H1 (cell line): ENCODE results near the gene HTD2. TPM values are rescaled to one million over a fixed set of nuclear protein-coding genes. Genes with fewer than 3 reads are reported as not detected.

Experiments used
- CTCF ChIA-PET: fragments of 300-600 bp; sonication (Branson Sonifier 250); formaldehyde crosslinking; loops from one replicate; lab custom pipeline; 2021; ENCODE audit not compliant: partially characterized antibody; lab: Charles Lee
- POLR2A ChIA-PET: fragments of 300-600 bp; sonication (Branson Sonifier 250); formaldehyde crosslinking; loops from one replicate; lab custom pipeline; 2021; ENCODE audit warnings: inconsistent platforms; ENCODE audit not compliant: partially characterized antibody; lab: Charles Lee
- DNase-seq, 2 experiments: peaks; one replicate each; pipeline versions ENCODE4 v3.0.0 to v3.0.0-alpha.2; 2010 to 2022; ENCODE audit warnings: low spot score in 2 of 2, low read depth in 1 of 2, mixed read lengths in 1 of 2
- FAIRE-seq: peaks from 2 replicates; lab custom pipeline; 2011; peaks lifted over from hg19 to GRCh38; lab: Jason Lieb, UNC
- H2AFZ ChIP-seq: 2 replicates; pipeline ENCODE4 v1.8.1; 2012; ENCODE audit warnings: low read length, inconsistent platforms
- H2AK5ac ChIP-seq: 2 replicates; pipeline ENCODE4 v1.6.1; 2013; ENCODE audit warnings: low read depth, low read length
- H2BK120ac ChIP-seq: replicated peaks from 2 replicates; pipeline ENCODE3; 2013; ENCODE audit warnings: low read depth, low read length, inconsistent platforms
- H2BK12ac ChIP-seq: 2 replicates; pipeline ENCODE4 v1.6.1; 2013; ENCODE audit warnings: low read depth, low read length
- H2BK15ac ChIP-seq: 2 replicates; pipeline ENCODE4 v1.6.1; 2013; ENCODE audit warnings: low read length
- H2BK20ac ChIP-seq: 2 replicates; pipeline ENCODE4 v1.6.1; 2013; ENCODE audit warnings: low read length
- H2BK5ac ChIP-seq: 2 replicates; pipeline ENCODE4 v1.6.1; 2013; ENCODE audit warnings: low read depth, low read length
- H3K14ac ChIP-seq: 2 replicates; pipeline ENCODE4 v1.6.1; 2013; ENCODE audit warnings: inconsistent platforms; ENCODE audit not compliant: insufficient read length
- H3K18ac ChIP-seq: 2 replicates; pipeline ENCODE4 v1.6.1; 2013; ENCODE audit warnings: low read length; ENCODE audit errors: extremely low read depth
- H3K23ac ChIP-seq: 2 replicates; pipeline ENCODE4 v1.6.1; 2013; ENCODE audit warnings: inconsistent platforms; ENCODE audit not compliant: insufficient read length
- H3K23me2 ChIP-seq: 2 replicates; pipeline ENCODE4 v1.6.1; 2013; ENCODE audit warnings: low read depth, low read length
- H3K27ac ChIP-seq: 2 replicates; pipeline ENCODE4 v1.6.1; 2011; ENCODE audit warnings: low read depth, low read length, inconsistent platforms
- H3K27me3 ChIP-seq, 4 experiments: replicated peaks in 1 of 4; 1 replicate in 1 of 4; 2 replicates in 3 of 4; pipeline versions ENCODE4 v1.6.1 to v1.8.1; 2011 to 2013; ENCODE audit warnings: low read length in 3 of 4, mild to moderate bottlenecking in 3 of 4, inconsistent platforms in 2 of 4, mixed read lengths in 2 of 4, moderate library complexity in 1 of 4; ENCODE audit not compliant: control insufficient read depth in 3 of 4, insufficient read depth in 3 of 4; ENCODE audit errors: extremely low read depth in 1 of 4
- H3K36me3 ChIP-seq, 4 experiments: 2 replicates each; pipeline versions ENCODE4 v1.6.1 to v1.8.1; 2011 to 2013; ENCODE audit warnings: mild to moderate bottlenecking in 4 of 4, low read length in 3 of 4, moderate library complexity in 2 of 4, control low read depth in 1 of 4, inconsistent platforms in 1 of 4; ENCODE audit not compliant: insufficient read depth in 4 of 4, control insufficient read depth in 2 of 4
- H3K4ac ChIP-seq: replicated peaks from 2 replicates; pipeline ENCODE3; 2013; ENCODE audit warnings: low read length, low read depth, mixed read lengths, inconsistent platforms; ENCODE audit not compliant: insufficient read length
- H3K4me1 ChIP-seq, 4 experiments: replicated peaks in 1 of 4; 1 replicate in 1 of 4; 2 replicates in 3 of 4; pipeline versions ENCODE4 v1.6.1 to v1.8.1; 2011 to 2013; ENCODE audit warnings: low read length in 3 of 4, inconsistent platforms in 2 of 4, mixed read lengths in 1 of 4; ENCODE audit not compliant: insufficient read depth in 4 of 4, control insufficient read depth in 3 of 4
- H3K4me2 ChIP-seq, 2 experiments: 2 replicates each; pipeline versions ENCODE4 v1.6.1 to v1.8.1; 2011 to 2013; ENCODE audit warnings: low read depth in 2 of 2, low read length in 2 of 2, control low read depth in 1 of 2, inconsistent platforms in 1 of 2, mild to moderate bottlenecking in 1 of 2; ENCODE audit not compliant: insufficient read depth in 1 of 2
- H3K4me3 ChIP-seq, 4 experiments: fragments of 200-600, 300-600 bp in 1 of 4; sonication (generic), shearing (Covaris generic), sonication (Bioruptor Twin) in 1 of 4; 2 replicates each; pipeline versions ENCODE4 v1.5.1 to v1.8.1; 2011 to 2016; ENCODE audit warnings: low read length in 4 of 4, low read depth in 3 of 4, control low read depth in 2 of 4, inconsistent platforms in 2 of 4, mild to moderate bottlenecking in 2 of 4, mixed read lengths in 1 of 4, moderate library complexity in 1 of 4; ENCODE audit not compliant: insufficient read depth in 2 of 4; ENCODE audit errors: extremely low read depth in 1 of 4
- H3K56ac ChIP-seq: replicated peaks from 2 replicates; pipeline ENCODE3; 2013; ENCODE audit warnings: low read depth, mild to moderate bottlenecking, mixed read lengths, low read length, inconsistent platforms; ENCODE audit not compliant: insufficient read length
- H3K79me1 ChIP-seq: 2 replicates; pipeline ENCODE4 v1.6.1; 2013; ENCODE audit warnings: low read depth, low read length, control low read depth
- H3K79me2 ChIP-seq, 2 experiments: 2 replicates each; pipeline versions ENCODE4 v1.6.1 to v1.8.1; 2012 to 2013; ENCODE audit warnings: low read length in 2 of 2, mild to moderate bottlenecking in 2 of 2, inconsistent platforms in 1 of 2; ENCODE audit not compliant: insufficient read depth in 2 of 2, control insufficient read depth in 1 of 2
- H3K9ac ChIP-seq, 4 experiments: replicated peaks in 1 of 4; 1 replicate in 1 of 4; 2 replicates in 3 of 4; pipeline versions ENCODE4 v1.6.1 to v1.8.1; 2011 to 2013; ENCODE audit warnings: low read depth in 3 of 4, low read length in 3 of 4, control low read depth in 2 of 4, mild to moderate bottlenecking in 2 of 4, moderate library complexity in 2 of 4, inconsistent platforms in 1 of 4; ENCODE audit errors: extremely low read depth in 1 of 4
- H3K9me3 ChIP-seq, 2 experiments: 2 replicates each; pipeline versions ENCODE4 v1.6.1 to v1.8.1; 2012 to 2013; ENCODE audit warnings: mild to moderate bottlenecking in 2 of 2, moderate library complexity in 2 of 2, control low read depth in 1 of 2, inconsistent platforms in 1 of 2, low read depth in 1 of 2, low read length in 1 of 2, mixed read lengths in 1 of 2; ENCODE audit not compliant: insufficient read depth in 2 of 2
- H4K20me1 ChIP-seq, 2 experiments: replicated peaks in 1 of 2; 2 replicates each; pipeline versions ENCODE3 to v1.8.1; 2011 to 2013; ENCODE audit warnings: inconsistent platforms in 2 of 2, low read length in 2 of 2, mild to moderate bottlenecking in 1 of 2; ENCODE audit not compliant: insufficient read depth in 2 of 2, control insufficient read depth in 1 of 2
- H4K5ac ChIP-seq: 2 replicates; pipeline ENCODE4 v1.6.1; 2013; ENCODE audit warnings: low read length, low read depth, mixed read lengths, inconsistent platforms; ENCODE audit not compliant: insufficient read length
- H4K8ac ChIP-seq: 2 replicates; pipeline ENCODE4 v1.8.0; 2013; ENCODE audit warnings: mild to moderate bottlenecking, moderate library complexity, low read length, inconsistent platforms; ENCODE audit not compliant: insufficient read depth; ENCODE audit errors: extremely low read depth
- H4K91ac ChIP-seq: replicated peaks from 2 replicates; pipeline ENCODE3; 2013; ENCODE audit warnings: low read length, mixed read lengths, inconsistent platforms; ENCODE audit not compliant: insufficient read length
- ASH2L ChIP-seq: fragments of 200-600, 300-600 bp; sonication (generic); IDR thresholded peaks from one replicate; pipeline ENCODE4 v1.7.1; 2017; ENCODE audit warnings: low read length
- BACH1 ChIP-seq: IDR thresholded peaks from 2 replicates; pipeline ENCODE4 v1.6.1; 2012; ENCODE audit warnings: low read length, improper control_type of control experiment
- CBX5 ChIP-seq: fragments of 300-800, 300-1000 bp; sonication (generic); IDR thresholded peaks from 2 replicates; pipeline ENCODE4 v1.7.1; 2016; ENCODE audit warnings: antibody characterized with exemption, low read length, low read depth
- CTCF ChIP-seq, 3 experiments: IDR thresholded peaks; 1 replicate in 2 of 3; 2 replicates in 1 of 3; pipeline versions ENCODE4 v1.5.1 to v1.6.1; 2011; ENCODE audit warnings: low read length in 3 of 3, mild to moderate bottlenecking in 3 of 3, inconsistent platforms in 2 of 3, low read depth in 1 of 3, moderate library complexity in 1 of 3; ENCODE audit not compliant: insufficient read depth in 1 of 3; ENCODE audit errors: control extremely low read depth in 1 of 3
- EZH2 ChIP-seq: fragments of 200-600 bp; sonication (generic); IDR thresholded peaks from 2 replicates; pipeline ENCODE4 v1.7.1; 2012; ENCODE audit warnings: low read depth, mild to moderate bottlenecking, moderate library complexity, low read length, inconsistent platforms; ENCODE audit not compliant: severe bottlenecking
- KDM1A ChIP-seq: fragments of 200-600, 300-600 bp; sonication (generic); IDR thresholded peaks from 2 replicates; pipeline ENCODE4 v1.7.1; 2016; ENCODE audit warnings: mild to moderate bottlenecking, low read length, borderline replicate concordance
- POLR2A ChIP-seq, 2 experiments: IDR thresholded peaks; 1 replicate in 1 of 2; 2 replicates in 1 of 2; pipeline ENCODE4 v1.6.1; 2011; ENCODE audit warnings: low read depth in 2 of 2, low read length in 2 of 2, mild to moderate bottlenecking in 2 of 2; ENCODE audit errors: control extremely low read depth in 1 of 2
- POLR2AphosphoS5 ChIP-seq: IDR thresholded peaks from 2 replicates; pipeline ENCODE4 v1.6.1; 2011; ENCODE audit warnings: low read depth, low read length
- RAD21 ChIP-seq, 2 experiments: IDR thresholded peaks in 1 of 2; conservative IDR thresholded peaks in 1 of 2; 2 replicates each; pipeline ENCODE4 v1.6.1; 2011; ENCODE audit warnings: low read depth in 2 of 2, low read length in 2 of 2, improper control_type of control experiment in 1 of 2, inconsistent platforms in 1 of 2, mild to moderate bottlenecking in 1 of 2, moderate library complexity in 1 of 2
- SP1 ChIP-seq: IDR thresholded peaks from 2 replicates; pipeline ENCODE4 v1.6.1; 2011; ENCODE audit warnings: low read depth, low read length
- WGBS, 2 experiments: shearing (Covaris generic) in 1 of 2; methylation state at CpG; one replicate each; pipeline versions ENCODE4 v1.1.6 to v1.1.7; 2013 to 2015; ENCODE audit warnings: low lambda C conversion rate in 2 of 2, mixed read lengths in 2 of 2, inconsistent platforms in 1 of 2, low coverage in 1 of 2, missing lambda C conversion rate in 1 of 2; ENCODE audit not compliant: insufficient replicate concordance in 2 of 2, insufficient coverage in 1 of 2, insufficient read length in 1 of 2; ENCODE audit errors: extremely low coverage in 1 of 2, missing lambda C conversion rate in 1 of 2; 5-methylcytosine and 5-hydroxymethylcytosine counted together
- polyA plus RNA-seq, 7 experiments: library from polyadenylated mRNA; depleted of rRNA in 3 of 7; stranded (reverse) in 5 of 7; unstranded in 2 of 7; fragments of >200 nt in 5 of 7; fragments of 200-250 nt in 2 of 7; gene quantifications; 1 replicate in 5 of 7; 2 replicates in 1 of 7; 4 replicates in 1 of 7; pipeline versions ENCODE4 v1.2.1 to v1.2.3, GENCODE V29; 2011 to 2013; ENCODE audit warnings: missing spikeins in 2 of 7, mixed read lengths in 2 of 7
- total RNA-seq: library from RNA; stranded (reverse); fragmentation: NEBNext Ultra II Directional; extraction: Animal tissue kit (Norgen Biotek cat#: 25700); gene quantifications from 2 replicates; pipeline ENCODE4 v1.2.1, GENCODE V29; 2021

HTD2 gene
- total and polyA plus RNA-seq, 2 of the 8 experiments (the other 6 are each of a cell fraction or from before 2014, with no cell fraction given): 8.8 to 10.8 TPM

GRCh38 chr3:58307639-58308215 is 1.4 kb downstream of the HTD2 start:
- H3K27me3 ChIP-seq: no peaks in the 10 kb centered on the region
- no peak overlapping the region for H4K91ac ChIP-seq
- H3K56ac ChIP-seq: no peak overlapping the region
- H3K14ac ChIP-seq: no peak overlapping the region
- H3K27ac ChIP-seq: no peak overlapping the region
- peaks cover 8 to 28% (median 22%) of the 10 kb centered on the region in 4 experiments for H3K36me3 ChIP-seq
- peaks cover 5% of the 10 kb centered on the region; the same call in 1 of the 2 replicates for H3K23me2 ChIP-seq
- H4K5ac ChIP-seq: no peak overlapping the region
- H4K8ac ChIP-seq: no peak overlapping the region; the same call in 1 of the 2 replicates
- H3K4ac ChIP-seq: no peak overlapping the region
- H2BK12ac ChIP-seq: no peak overlapping the region
- H3K4me3 ChIP-seq: peak overlapping the region in 3 of 4 experiments; percentile 92 to 95 (median 94); a peak in 6 of 8 replicates
- H2BK15ac ChIP-seq: no peak overlapping the region
- no peak overlapping the region for H2BK20ac ChIP-seq
- WGBS, 2 experiments: 77% methylated on average over 10 of the region's 10 CpGs; no CpG with 5 or more reads in 1 of the 2 experiments
- H3K79me1 ChIP-seq: peaks cover 6% of the 10 kb centered on the region
- CTCF ChIA-PET: interaction anchor here (0.8 to 14.4 kb wide), 34 partner anchors 10 to 300 kb away, joined by 3 to 128 read pairs (median 7); partner anchors contain the start of genes FLNB and PXK
- no peak overlapping the region for H2BK120ac ChIP-seq
- H3K18ac ChIP-seq: no peak overlapping the region
- H3K79me2 ChIP-seq: peaks cover 22 to 38% of the 10 kb centered on the region in 2 experiments
- no peaks in the 10 kb centered on the region for H3K4me1 ChIP-seq
- FAIRE-seq: no peak
- H3K9me3 ChIP-seq: no peaks in the 10 kb centered on the region
- H2AK5ac ChIP-seq: no peak overlapping the region
- no peak overlapping the region for H3K23ac ChIP-seq
- no peak for DNase-seq
- peaks cover 8 to 11% of the 10 kb centered on the region in 2 experiments for H4K20me1 ChIP-seq
- peak overlapping the region in 1 of 4 experiments; percentile 95; a peak in 3 of 7 replicates for H3K9ac ChIP-seq
- H2BK5ac ChIP-seq: no peak overlapping the region
- H2AFZ ChIP-seq: no peak overlapping the region
- peak overlapping the region; percentile 89 to 94 for H3K4me2 ChIP-seq
- POLR2A ChIA-PET: interaction anchor here (0.9 to 4.4 kb wide), 12 partner anchors 11 to 200 kb away, joined by 3 to 64 read pairs (median 4); partner anchors contain the start of gene ABHD6
- TF ChIP-seq KDM1A: no peak
- TF ChIP-seq CTCF (IDR thresholded peaks at IDR 0.05; ENCODE audit: control extremely low read depth in 1 of 3, insufficient read depth in 1 of 3, low read depth in 1 of 3, low read length in 3 of 3): peak in 2 of 3 experiments; percentile 19 to 32; a peak in 2 of 4 replicates
- TF ChIP-seq POLR2A (IDR thresholded peaks at IDR 0.05; ENCODE audit: control extremely low read depth in 1 of 2, low read depth in 2 of 2, low read length in 2 of 2): 0 out of 3 replicates have a peak, but pooled peaks of 1 of the 2 experiments have one; percentile 32
- peak; percentile 39 to 40; a peak in 3 of 4 replicates for TF ChIP-seq RAD21 (IDR thresholded peaks at IDR 0.05 in 1 of 2, conservative IDR thresholded peaks at IDR 0.05 in 1 of 2; ENCODE audit: low read depth in 2 of 2, low read length in 2 of 2)
- no peak for TF ChIP-seq ASH2L
- TF ChIP-seq BACH1: no peak
- no peak for TF ChIP-seq SP1
- TF ChIP-seq POLR2AphosphoS5: no peak
- TF ChIP-seq CBX5: no peak
- TF ChIP-seq EZH2: no peak
